H1 (cell line): ENCODE results near the gene PDE4D. TPM values are rescaled to one million over a fixed set of nuclear protein-coding genes. Genes with fewer than 3 reads are reported as not detected.

Source experiments
- CTCF ChIP-seq, 3 experiments: IDR thresholded peaks; 1 replicate in 2 of 3; 2 replicates in 1 of 3; pipeline versions ENCODE4 v1.5.1 to v1.6.1; 2011; ENCODE audit warnings: low read length in 3 of 3, mild to moderate bottlenecking in 3 of 3, inconsistent platforms in 2 of 3, low read depth in 1 of 3, moderate library complexity in 1 of 3; ENCODE audit not compliant: insufficient read depth in 1 of 3; ENCODE audit errors: control extremely low read depth in 1 of 3
- RXRA ChIP-seq: IDR thresholded peaks from 2 replicates; pipeline ENCODE4 v1.6.1; 2011; ENCODE audit warnings: low read depth, mild to moderate bottlenecking, low read length, moderate library complexity; ENCODE audit not compliant: insufficient read depth
- SAP30 ChIP-seq: fragments of 300-600 bp; sonication (generic); IDR thresholded peaks from 2 replicates; pipeline ENCODE4 v1.7.1; 2012; ENCODE audit warnings: low read length, moderate library complexity, mild to moderate bottlenecking, inconsistent platforms; ENCODE audit not compliant: insufficient read depth, insufficient replicate concordance
- USF2 ChIP-seq: IDR thresholded peaks from 2 replicates; pipeline ENCODE4 v1.6.1; 2011; ENCODE audit warnings: low read length, improper control_type of control experiment
- polyA plus RNA-seq, 7 experiments: library from polyadenylated mRNA; depleted of rRNA in 3 of 7; stranded (reverse) in 5 of 7; unstranded in 2 of 7; fragments of >200 nt in 5 of 7; fragments of 200-250 nt in 2 of 7; gene quantifications; 1 replicate in 5 of 7; 2 replicates in 1 of 7; 4 replicates in 1 of 7; pipeline versions ENCODE4 v1.2.1 to v1.2.3, GENCODE V29; 2011 to 2013; ENCODE audit warnings: missing spikeins in 2 of 7, mixed read lengths in 2 of 7
- total RNA-seq: library from RNA; stranded (reverse); fragmentation: NEBNext Ultra II Directional; extraction: Animal tissue kit (Norgen Biotek cat#: 25700); gene quantifications from 2 replicates; pipeline ENCODE4 v1.2.1, GENCODE V29; 2021

Gene PDE4D
- total and polyA plus RNA-seq, 2 of the 8 experiments (the other 6 are each of a cell fraction or from before 2014, with no cell fraction given), result 2.3 to 3.7 TPM

DNA sequence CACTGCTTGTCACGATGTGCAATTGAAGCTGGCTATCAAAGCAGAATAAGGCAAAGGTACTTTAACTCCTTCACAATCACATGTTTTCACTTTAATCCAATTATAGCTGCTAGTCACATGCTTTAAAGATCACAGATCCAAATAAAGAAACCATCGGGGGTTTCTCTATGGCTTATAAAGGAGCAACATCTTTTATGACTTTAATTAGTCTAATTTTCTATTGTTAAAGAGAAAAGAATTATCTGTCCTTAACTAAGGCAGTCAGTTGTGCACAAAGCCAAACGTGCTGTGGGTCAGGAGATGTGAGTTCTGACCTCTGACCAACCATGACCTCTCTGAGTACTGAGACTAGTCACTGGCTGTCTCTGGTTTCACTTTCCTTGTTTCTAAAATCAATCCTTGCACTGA, 749.6 kb downstream of the PDE4D start (continued):
- no peak for TF ChIP-seq CTCF (IDR thresholded peaks at IDR 0.05; ENCODE audit: control extremely low read depth in 1 of 3, insufficient read depth in 1 of 3, low read depth in 1 of 3, low read length in 3 of 3)
- no peak for TF ChIP-seq SAP30
- TF ChIP-seq USF2, result no peak
- no peak for TF ChIP-seq RXRA
- TF ChIP-seq, all 59 proteins: peak for 0
